Measurements from ENCODE around the gene ZNF516.

Gene ZNF516

DNA sequence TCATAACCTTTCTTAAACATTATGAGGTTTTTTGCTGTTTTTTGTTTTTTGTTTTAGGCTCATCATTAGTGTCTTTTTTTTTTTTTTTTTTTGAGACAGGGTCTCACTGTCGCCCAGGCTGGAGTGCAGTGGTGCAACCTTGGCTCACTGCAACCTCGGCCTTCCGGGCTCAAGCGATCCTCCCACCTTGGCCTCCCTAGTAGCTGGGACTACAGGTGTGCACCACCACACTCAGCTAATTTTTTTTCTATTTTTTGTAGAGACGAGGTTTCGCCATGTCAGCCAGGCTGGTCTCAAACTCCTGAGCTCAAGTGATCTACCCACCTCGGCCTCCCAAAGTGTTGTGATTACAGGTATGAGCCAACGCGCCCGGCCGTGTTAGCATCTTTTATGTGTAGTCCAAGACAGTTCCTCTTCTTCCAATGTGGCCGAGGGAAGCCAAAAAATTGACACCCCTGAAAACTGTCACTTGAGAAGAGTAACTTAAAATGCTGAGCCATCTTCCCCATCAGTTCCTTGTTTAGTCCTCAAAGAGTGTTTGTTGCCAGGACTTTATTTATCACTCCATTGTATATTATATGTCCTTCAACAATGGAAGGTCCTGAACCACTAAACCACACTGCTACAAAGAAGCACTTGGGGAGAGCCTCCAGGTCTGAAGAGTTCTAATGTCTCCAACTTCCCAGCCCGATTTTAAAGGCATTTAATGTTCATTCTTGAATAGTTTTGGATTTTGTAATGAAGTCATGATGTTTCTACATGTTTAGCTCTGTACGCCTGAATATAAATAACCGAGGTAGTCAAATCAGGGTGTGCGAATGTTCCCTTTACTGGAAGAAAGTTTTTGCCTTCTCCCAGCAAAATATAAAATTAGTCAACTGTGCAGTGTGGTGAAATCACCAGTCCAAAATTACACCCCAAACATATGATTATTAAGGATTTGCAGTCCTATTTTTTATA is 26.4 kb downstream of the ZNF516 start:
- no peak for DNase-seq (ENCODE audit: low read depth in 2 of 2)

DNA sequence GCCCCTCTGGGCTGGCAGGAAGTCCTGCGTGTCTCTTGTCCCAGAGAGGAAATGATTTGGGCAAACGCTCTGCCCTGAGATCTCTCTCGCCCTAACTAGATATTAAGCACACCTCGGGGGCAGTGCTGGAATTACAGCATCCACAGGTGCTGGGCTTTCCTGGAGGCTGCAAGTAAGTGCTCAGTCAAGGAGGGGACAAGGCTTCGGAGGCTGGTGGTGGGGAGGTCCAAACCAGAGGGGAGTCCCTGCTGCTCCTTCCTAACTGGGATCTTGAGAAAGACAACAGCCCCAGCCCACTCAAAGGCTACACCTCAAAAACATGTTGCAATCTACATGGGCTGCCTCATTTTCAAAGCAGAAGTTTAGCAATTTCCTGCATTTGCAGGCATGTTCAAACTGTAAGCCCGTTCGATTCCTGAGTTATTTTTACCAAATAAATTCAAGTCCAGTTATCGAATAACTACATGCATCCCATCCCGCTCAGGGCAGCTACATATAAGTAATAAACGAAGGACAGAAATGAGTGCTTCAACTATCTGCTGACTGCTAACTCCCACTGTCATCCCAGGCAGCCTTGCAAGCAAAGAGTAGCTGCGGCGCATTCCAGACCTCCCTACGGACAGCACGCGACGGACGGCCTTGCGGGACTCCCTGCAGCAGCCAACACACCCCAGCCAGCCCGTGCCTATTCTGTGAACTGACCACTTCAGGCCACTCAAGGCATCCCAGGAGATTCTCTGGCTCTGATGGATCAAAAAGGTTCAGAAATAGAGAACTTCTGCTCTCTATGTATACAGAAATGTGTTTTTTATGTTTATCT is 27.5 kb downstream of the ZNF516 start:
- no peak for DNase-seq (ENCODE audit: low read depth in 2 of 2)

DNA sequence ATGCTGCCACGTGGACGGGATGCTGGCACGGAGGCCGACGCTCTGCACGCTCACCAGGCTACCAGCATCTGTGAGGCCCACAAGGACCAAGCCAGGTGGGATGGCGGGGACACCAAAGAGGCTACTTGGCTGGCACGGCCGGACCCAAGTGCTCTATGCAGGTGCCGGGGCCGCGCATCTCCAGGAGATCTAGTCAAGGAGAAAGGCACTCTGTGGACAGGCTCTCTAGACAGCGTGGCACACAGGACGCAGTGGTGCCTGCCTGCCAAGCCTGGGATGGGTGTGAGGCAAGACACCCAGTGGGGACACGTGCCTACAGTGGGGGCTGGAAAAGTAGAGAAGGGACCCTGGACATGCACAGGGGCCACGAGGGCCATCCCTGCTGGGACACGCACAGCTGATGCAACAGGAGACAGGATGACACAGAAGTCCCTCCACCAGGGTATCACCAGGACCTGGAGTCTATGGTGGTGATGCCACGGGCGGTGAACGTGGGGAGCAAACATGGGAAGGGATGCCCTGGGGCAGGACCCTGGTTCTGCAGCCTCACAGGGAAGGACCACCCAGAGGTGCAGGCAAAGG is 28.5 kb downstream of the ZNF516 start:
- DNase-seq (ENCODE audit: low read depth in 2 of 2): no peak

DNA sequence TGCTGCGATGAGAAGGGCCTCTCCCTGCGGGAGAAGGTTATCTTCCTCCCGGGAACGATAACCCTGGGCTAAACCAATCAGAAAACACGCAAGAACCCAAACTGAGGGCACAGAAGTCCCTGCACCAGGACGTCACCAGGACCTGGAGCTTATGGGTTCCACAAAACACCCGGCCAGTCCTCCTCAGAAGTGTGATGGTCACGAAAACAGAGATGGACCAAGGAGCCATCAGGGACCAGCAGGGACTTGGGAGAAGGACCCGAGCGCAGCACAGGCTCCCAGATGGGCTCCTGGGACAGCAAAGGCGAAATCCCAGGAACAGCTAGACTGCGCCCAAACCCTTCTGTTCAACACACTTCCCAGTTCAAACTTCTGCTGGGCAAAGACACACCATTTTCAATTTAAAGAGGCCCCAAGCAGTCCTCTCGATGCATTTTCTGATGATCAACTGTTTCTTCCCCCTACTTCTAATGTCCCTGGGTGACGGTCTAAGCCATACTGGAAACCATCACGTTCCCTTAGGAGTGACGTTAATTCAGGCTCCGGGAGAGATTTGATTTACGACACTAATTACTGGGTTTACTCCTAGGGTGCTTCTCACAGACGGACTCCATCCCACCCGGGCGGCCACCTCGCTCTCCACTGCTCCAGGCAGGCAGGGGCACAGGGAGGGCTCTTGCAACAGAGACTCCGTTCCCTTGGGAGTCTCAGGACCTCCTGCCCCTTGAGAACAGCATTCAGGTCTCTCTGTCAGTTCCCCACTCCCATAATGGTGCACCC is 29.2 kb downstream of the ZNF516 start:
- DNase-seq (ENCODE audit: low read depth in 2 of 2): no peak

DNA sequence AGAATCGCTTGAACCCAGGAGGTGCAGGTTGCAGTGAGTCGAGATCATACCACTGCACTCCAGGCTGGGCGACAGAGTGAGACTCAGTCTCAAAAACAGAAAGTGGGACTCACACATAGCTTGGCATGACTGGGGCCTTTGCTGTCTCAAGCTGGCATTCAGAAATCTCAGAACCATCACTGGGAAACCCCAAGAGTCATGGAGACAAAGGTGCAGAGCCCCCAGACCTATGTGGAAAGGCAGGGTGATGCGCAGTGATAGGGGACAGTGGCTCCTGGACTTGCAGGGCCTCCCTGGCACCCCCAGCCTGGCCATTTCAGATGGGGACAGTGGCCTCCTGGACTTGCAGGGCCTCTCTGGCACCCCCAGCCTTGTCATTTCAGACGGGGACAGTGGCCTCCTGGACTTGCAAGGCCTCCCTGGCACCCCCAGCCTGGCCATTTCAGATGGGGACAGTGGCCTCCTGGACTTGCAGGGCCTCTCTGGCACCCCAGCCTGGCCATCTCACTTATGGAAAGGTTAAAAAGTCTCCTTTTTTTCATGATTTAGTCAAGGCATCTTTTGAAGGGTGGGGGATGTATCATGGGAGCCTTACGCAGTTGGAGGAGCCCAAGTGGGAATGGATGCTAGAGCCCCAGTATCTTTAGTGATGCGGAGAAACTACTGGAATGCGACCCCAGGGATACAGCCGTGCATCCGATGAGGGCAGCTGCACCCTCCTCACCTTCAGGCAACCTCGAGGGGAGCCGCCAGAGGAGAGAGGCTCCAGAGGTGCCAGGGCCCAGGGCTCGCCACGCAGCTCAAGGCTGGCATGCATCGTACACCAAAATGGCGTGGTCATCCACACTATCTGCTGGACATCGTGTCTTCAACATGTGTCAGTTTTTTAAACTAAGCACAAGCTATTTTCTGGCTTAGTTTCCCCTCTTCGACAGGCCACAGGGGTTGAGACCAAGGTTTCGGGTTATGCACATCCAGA is 30.5 kb downstream of the ZNF516 start:
- DNase-seq (ENCODE audit: low read depth in 2 of 2): no peak

DNA sequence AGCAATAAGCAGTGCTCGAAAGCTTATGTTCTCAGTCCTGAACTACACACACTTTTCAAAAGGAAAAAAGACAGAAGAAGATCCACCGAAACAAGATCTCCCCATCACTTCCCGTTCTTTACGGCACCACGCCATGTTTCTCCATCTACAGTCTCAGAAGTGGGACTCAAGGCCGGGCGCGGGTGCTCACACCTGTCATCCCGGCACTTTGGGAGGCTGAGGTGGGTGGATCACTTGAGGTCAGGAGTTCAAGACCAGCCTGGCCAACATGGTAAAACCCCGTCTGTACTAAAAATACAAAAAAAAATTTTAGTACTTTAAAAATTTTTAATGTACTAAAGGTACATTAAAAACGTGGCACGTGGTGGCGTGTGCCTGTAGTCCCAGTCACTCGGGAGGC is 31.2 kb downstream of the ZNF516 start:
- no peak for DNase-seq (ENCODE audit: low read depth in 2 of 2)

DNA sequence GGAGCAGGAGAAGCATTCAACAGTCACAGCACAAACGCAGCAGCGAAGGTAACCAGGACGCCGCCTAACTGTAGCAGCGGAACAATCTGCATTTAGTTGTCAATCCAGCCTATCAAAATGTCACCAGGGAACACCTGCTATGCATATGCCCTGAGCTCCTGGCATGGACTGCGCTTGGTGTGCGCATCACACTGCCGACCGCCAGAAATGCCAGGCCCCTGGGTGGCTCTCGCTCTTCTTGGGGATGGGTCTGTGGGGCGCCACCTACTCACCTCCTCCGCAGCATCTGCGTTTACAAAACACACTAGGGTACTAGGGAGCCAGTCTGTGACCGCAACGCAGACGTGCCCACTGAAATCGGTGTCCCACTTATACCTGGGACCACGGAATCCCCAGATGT is 31.7 kb downstream of the ZNF516 start:
- no peak for DNase-seq (ENCODE audit: low read depth in 2 of 2)

DNA sequence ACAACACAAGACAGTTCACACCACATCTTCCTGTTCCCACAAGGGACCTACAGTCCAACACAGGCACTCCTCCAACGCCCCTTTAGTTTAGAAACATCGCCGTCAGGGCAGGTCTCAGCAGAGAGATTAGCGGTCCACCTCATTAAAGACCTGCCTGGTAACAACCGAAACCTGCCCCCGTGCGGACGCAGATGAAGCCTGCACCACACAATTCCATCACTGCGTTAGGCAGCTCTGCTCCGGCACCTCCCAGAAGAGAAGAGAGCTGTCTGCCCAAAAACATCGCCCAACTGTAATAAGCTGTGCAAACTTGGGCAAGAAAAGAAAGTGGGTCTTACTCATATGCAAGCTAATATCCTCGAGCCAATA is 32.7 kb downstream of the ZNF516 start:
- DNase-seq (ENCODE audit: low read depth in 2 of 2): no peak

DNA sequence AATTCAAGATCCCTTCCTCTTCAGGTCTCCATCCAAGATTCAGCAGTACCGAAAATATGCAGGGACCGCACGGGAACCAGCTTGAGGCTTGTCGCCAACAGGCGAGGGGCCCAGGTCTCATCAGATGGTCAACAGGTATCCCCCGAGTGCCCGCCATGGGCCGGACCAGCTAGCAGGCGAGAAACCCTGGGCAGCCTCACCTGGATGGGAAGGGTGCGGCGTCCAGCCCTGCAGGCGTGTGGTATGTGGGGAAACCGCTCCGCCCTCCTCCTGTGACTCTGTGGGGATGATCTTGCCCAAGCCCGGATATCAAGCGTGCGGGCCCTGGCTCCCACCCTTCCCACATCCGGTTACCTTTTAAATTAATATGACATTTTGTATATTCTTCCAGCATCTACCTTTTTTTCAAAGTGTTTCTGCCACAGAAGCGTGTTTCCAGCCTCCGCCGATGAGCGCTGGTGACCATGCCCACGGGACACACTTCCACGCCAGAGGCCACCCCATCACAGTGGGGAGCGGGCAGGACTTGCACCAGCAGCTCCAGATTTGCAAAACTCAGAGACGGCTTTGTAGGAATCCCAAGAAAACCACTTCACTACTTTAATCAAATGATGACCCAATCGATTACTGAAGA is 33.2 kb downstream of the ZNF516 start:
- no peak for DNase-seq (ENCODE audit: low read depth in 2 of 2)

DNA sequence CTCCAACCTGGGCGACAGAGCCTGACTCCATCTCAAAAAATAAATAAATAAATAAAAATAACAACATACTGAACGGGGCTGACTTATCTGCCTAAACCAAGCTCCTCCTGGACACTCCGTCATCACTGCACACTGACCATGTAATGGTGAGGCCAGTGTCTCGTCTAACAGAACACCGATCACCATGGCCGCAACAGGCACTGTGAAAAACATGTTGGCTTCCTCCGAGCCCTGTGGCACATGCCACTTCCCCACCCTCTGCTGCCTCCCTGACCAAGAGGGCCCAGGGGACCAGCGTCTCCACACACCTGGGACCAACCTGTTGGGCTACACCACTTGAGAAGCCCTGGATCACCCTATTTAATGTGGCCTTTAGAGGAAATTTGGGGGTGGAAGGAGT is 33.9 kb downstream of the ZNF516 start:
- no peak for DNase-seq (ENCODE audit: low read depth in 2 of 2)

DNA sequence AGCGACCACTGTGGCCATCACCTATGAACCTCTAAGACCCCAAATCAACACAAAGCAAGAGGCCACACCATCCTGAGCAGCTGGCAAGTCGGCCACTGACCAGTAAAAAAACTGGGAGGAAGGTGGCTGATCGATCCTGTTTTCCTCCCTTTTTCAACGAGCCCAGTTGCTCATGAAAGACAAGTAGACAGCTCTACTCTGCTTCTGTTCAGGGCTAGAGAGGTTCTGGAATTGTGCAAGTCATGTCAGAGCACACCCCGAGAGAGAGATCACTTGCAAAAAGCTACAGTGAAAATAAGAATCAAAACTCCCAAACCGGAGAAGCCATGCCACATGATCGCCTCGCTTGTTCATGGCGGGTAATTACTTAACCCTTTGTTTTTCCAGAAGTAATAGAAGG is 34.6 kb downstream of the ZNF516 start:
- no peak for DNase-seq (ENCODE audit: low read depth in 2 of 2)

DNA sequence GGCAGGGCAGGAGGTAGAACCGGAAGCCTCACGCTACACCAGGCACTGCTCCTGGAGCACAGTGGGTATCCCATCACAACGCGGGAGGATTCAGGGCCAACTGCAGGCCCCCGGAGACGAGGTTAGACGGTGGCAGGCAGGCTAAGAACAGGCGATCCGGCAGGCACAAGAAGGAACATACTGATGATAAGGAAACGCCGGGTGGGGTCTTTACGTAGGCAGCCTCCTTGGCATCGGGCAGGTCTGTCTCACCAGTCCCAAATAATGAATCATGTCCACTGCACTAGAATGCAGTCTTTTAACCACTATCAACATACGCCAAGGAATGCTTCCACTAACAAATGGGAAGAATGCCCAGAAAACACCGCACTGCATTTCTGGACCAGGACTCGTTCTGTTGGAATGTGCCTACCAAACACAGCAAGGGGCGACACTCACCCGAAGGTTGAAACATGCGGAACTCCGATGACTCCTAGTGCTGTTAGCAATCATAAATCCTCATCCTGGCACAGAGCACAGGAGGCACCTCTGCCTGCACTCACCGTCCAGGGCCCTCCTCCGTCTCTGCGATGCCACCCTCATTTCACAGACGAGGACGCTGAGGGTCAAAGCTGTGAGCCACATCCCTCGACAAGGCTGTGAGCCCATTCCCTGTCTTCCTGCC is 35.2 kb downstream of the ZNF516 start:
- no peak for DNase-seq (ENCODE audit: low read depth in 2 of 2)

DNA sequence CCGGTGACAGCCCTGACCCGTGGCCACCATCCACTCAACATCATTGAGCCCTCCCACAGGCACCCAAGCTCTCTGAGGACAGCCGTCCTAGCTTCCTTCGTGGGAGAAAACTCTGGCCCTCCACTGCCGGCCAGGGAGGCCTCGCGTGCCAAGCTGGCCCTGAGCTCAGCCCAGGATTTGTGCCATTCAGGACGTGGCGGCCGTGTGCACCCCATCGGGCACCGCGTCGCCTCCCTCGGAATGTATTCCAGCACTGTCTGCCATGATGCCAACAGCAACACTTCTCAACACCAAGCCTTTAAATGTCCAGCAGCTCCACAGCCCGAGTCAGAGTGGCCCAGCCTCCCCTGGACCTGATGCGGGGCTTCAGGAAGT is 35.7 kb downstream of the ZNF516 start:
- no peak for DNase-seq (ENCODE audit: low read depth in 2 of 2)

DNA sequence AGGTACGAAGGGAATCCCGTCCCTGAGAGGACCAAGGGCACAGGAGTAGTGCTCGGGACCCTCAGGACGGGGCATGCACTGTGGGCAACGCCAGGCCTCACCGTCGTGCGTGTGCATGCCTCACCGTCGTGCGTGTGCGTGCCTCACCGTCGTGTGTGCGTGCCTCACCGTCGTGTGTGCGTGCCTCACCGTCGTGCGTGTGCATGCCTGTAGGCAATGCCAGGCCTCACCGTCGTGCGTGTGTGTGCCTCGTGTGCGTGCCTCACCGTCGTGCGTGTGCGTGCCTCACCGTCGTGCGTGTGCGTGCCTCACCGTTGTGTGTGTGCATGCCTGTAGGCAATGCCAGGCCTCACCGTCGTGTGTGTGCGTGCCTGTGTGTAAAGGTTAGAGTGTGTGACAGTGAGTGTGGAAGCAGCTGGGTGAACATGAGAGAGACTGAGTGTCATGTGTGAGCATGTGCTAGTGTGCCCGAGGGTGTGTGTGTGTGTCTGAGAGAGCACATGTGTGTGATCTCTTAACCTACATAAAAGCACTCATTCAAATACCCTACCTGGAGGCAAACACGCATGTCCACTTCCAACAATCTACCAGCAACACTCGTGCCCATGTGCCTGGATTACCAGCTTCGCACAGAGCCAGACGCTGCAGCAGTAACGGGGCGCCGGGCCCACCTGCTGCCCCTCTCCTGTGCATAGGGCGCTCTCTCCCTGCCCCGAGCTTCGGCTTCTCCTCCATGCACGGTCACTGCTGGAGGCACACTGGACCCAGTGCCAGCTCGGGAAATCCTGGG is 36.3 kb downstream of the ZNF516 start:
- no peak for DNase-seq (ENCODE audit: low read depth in 2 of 2)

DNA sequence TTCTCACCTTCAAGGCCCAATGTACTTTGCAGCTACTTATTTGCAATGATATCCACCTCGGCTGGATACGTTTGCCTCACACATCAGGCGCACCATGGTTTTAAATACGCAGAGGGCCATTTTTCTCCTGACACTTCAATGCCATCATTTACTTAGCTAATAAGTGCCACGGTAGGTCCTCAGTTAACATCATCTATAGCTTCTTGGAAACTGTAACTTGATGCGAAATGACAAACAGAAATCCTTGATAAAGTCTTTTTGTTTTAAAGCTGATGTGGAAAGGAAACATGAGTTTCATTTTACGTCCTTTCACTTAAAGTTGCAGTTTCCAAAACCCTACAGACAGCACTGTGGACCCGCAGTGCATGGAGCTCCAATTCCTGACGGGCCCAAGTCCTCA is 37.1 kb downstream of the ZNF516 start:
- DNase-seq (ENCODE audit: low read depth in 2 of 2): no peak

DNA sequence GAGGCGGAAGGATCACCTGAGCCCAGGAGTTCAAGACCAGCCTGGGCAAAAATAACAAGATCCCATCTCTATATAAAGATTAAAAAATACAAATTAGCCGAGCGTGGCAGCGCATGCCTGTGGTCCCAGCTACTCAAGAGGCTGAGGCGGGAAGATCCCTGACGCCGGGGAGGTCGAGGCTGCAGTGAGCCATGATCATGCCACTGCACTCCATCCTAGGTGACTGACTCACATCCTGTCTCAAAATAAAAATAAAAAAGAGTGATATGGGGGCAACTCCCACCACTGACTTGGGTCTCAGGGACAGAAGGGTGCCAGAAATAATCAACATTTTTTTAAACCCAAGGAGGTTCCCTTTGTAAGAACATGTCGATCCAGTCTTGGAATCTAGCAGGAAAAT is 37.6 kb downstream of the ZNF516 start:
- DNase-seq (ENCODE audit: low read depth in 2 of 2): no peak

DNA sequence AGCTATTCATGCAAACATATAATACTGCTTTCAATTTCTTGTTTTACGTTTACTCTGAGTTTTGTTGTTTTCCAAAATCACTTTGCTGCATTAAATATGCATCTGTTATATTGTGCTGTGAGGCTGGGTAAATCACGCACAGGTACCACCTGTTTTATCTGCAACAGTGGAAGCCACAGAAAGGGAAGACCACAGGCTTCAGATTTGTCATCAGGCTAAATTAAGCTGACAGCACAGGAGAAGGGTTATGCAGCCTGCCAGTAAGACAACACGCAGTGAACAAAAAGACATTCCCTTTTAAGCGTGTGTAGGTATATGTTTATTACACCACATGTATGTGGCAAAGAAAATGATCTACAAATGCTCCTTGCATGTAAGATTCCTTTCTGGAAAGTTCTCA is 38.2 kb downstream of the ZNF516 start:
- no peak for DNase-seq (ENCODE audit: low read depth in 2 of 2)

DNA sequence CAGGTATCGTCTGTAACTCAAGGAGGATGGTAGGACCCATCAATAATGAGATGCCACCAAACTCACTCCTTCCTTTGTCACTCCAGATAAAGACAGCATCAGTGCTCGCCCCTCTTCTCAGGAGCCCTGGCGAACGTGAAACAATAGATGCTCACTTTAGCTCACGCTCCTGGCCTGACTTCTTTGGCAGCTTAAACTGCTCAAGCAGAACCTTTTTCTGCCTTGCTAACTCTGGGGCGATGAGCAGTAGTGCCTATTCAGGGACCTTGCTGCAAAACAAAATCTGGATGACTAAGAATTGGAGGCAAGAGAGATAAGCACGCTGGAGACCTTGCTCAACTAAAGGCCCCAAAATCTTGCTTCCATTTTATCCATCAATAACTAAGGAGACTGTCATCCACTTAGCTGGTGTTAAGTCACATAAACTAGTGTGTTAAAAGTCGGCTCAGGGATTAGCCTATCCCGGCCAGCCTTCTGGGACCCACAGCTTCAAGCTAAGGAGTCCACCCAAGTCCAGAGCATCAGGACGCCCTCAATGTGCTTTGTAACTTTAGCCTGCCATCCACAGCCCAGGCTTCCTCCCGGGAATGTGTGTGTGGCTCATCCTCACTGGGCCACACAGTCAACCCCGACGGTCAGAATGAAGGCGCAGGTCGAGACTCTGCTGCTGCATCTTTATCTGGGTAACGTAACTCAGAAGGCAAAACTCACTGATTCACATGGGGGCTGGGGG is 38.9 kb downstream of the ZNF516 start:
- DNase-seq (ENCODE audit: low read depth in 2 of 2): no peak
